ENCODE results near the gene UPF1. TPM values are rescaled to one million over a fixed set of nuclear protein-coding genes. Genes with fewer than 3 reads are reported as not detected.

UPF1 gene
- total RNA-seq, 1 donor from 2014 or later = 75.8 TPM

- Histone ChIP-seq H3K36me3 (peaks cover 100% of the 10 kb centered on the region), H3K9me3 (no peaks in the 10 kb centered on the region), H3K4me1 (peaks cover 6% of the 10 kb centered on the region), H3K4me3 (no peak overlapping the region), H3K27ac (peak overlapping the region; percentile 24), H3K27me3 (ENCODE audit: low read depth) (no peaks in the 10 kb centered on the region)
- DNase-seq (peak; percentile 38), ATAC-seq (no peak)
- intact Hi-C loops (cut with DNase I) = no loop called here
- TF ChIP-seq, protein P1, sequence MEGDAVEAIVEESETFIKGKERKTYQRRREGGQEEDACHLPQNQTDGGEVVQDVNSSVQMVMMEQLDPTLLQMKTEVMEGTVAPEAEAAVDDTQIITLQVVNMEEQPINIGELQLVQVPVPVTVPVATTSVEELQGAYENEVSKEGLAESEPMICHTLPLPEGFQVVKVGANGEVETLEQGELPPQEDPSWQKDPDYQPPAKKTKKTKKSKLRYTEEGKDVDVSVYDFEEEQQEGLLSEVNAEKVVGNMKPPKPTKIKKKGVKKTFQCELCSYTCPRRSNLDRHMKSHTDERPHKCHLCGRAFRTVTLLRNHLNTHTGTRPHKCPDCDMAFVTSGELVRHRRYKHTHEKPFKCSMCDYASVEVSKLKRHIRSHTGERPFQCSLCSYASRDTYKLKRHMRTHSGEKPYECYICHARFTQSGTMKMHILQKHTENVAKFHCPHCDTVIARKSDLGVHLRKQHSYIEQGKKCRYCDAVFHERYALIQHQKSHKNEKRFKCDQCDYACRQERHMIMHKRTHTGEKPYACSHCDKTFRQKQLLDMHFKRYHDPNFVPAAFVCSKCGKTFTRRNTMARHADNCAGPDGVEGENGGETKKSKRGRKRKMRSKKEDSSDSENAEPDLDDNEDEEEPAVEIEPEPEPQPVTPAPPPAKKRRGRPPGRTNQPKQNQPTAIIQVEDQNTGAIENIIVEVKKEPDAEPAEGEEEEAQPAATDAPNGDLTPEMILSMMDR (IDR thresholded peaks at IDR 0.05) = no peak
Observed at GRCh38 chr19:18860725-18861124, 29.0 kb downstream of the UPF1 start.

GRCh38 chr19:18861235-18861634 is 29.5 kb downstream of the UPF1 start:
- H3K27ac ChIP-seq = no peak overlapping the region
- H3K36me3 ChIP-seq = peaks cover 100% of the 10 kb centered on the region
- H3K27me3 ChIP-seq (ENCODE audit: low read depth) = no peaks in the 10 kb centered on the region
- ATAC-seq (no peak), DNase-seq (no peak)
- TF ChIP-seq, protein P1 (IDR thresholded peaks at IDR 0.05) = no peak
- intact Hi-C loops (cut with DNase I) = no loop called here
- H3K4me1 ChIP-seq = peaks cover 6% of the 10 kb centered on the region
- H3K4me3 ChIP-seq = no peak overlapping the region
- no peaks in the 10 kb centered on the region for H3K9me3 ChIP-seq

GRCh38 chr19:18861917-18862316 is 30.2 kb downstream of the UPF1 start:
- intact Hi-C loops (cut with DNase I) = no loop called here
- H3K27me3 ChIP-seq (ENCODE audit: low read depth) = no peaks in the 10 kb centered on the region
- TF ChIP-seq, protein P1 (IDR thresholded peaks at IDR 0.05) = no peak

GRCh38 chr19:18862976-18863842 is 31.4 kb downstream of the UPF1 start:
- H3K27me3 ChIP-seq (ENCODE audit: low read depth) = no peaks in the 10 kb centered on the region
- H3K9me3 ChIP-seq = no peaks in the 10 kb centered on the region
- H3K27ac ChIP-seq = no peak overlapping the region
- H3K36me3 ChIP-seq = peaks cover 100% of the 10 kb centered on the region
- intact Hi-C loops (cut with DNase I) = no loop called here
- ATAC-seq (no peak), DNase-seq (peak; percentile 44)
- TF ChIP-seq, protein P1 (IDR thresholded peaks at IDR 0.05) = no peak
- H3K4me3 ChIP-seq = no peak overlapping the region
- H3K4me1 ChIP-seq = peaks cover 6% of the 10 kb centered on the region

More at GRCh38 chr19:18861917-18862316, 30.2 kb downstream of the UPF1 start:
- peaks cover 6% of the 10 kb centered on the region for H3K4me1 ChIP-seq
- H3K36me3 ChIP-seq = peaks cover 100% of the 10 kb centered on the region
- peak; percentile 42 for DNase-seq
- ATAC-seq = no peak
- H3K4me3 ChIP-seq = no peak overlapping the region
- H3K27ac ChIP-seq = no peak overlapping the region
- no peaks in the 10 kb centered on the region for H3K9me3 ChIP-seq

- H3K4me3 ChIP-seq = no peak overlapping the region
- peak; percentile 46 for DNase-seq
Observed at GRCh38 chr19:18863843-18864362, 32.1 kb downstream of the UPF1 start.

More at GRCh38 chr19:18863843-18864362, 32.1 kb downstream of the UPF1 start:
- Histone ChIP-seq H3K27me3 (ENCODE audit: low read depth) (no peaks in the 10 kb centered on the region), H3K27ac (no peak overlapping the region), H3K4me1 (peaks cover 6% of the 10 kb centered on the region), H3K36me3 (peaks cover 97% of the 10 kb centered on the region), H3K9me3 (no peaks in the 10 kb centered on the region)
- ATAC-seq = no peak
- TF ChIP-seq, protein P1 (IDR thresholded peaks at IDR 0.05) = no peak
- intact Hi-C loops (cut with DNase I) = no loop called here
